Parathyroid adenoma (tissue), 2 donors: Measurements from ENCODE around the gene SPATA24.
A peak's percentile ranks its signal among the peaks of the same experiment; 100 is the strongest.

Experiments
- H2AFZ ChIP-seq: fragments of 300-600 bp; sonication (generic); one replicate; pipeline ENCODE4 v1.7.0; 2017; ENCODE audit warnings: antibody characterized with exemption, mild to moderate bottlenecking
- H3K27ac ChIP-seq: fragments of 300-600 bp; sonication (generic); one replicate; pipeline ENCODE4 v1.7.0; 2017
- H3K27me3 ChIP-seq: fragments of 300-600 bp; sonication (generic); one replicate; pipeline ENCODE4 v1.7.0; 2017; ENCODE audit warnings: low read length; ENCODE audit not compliant: control insufficient read depth, insufficient read depth
- H3K36me3 ChIP-seq: fragments of 300-600 bp; sonication (generic); one replicate; pipeline ENCODE4 v1.7.0; 2017; ENCODE audit warnings: low read length; ENCODE audit not compliant: control insufficient read depth, insufficient read depth
- H3K4me1 ChIP-seq: fragments of 300-600 bp; sonication (generic); one replicate; pipeline ENCODE4 v1.7.0; 2017; ENCODE audit warnings: control low read depth
- H3K4me2 ChIP-seq: fragments of 300-600 bp; sonication (generic); one replicate; pipeline ENCODE4 v1.7.0; 2017; ENCODE audit warnings: low read length
- H3K4me3 ChIP-seq: fragments of 300-600 bp; sonication (generic); one replicate; pipeline ENCODE4 v1.7.0; 2017; ENCODE audit warnings: low read depth, low read length
- H3K79me2 ChIP-seq: fragments of 300-600 bp; sonication (generic); one replicate; pipeline ENCODE4 v1.7.0; 2017; ENCODE audit warnings: control low read depth
- H3K9ac ChIP-seq: fragments of 300-600 bp; sonication (generic); one replicate; pipeline ENCODE4 v1.7.0; 2017; ENCODE audit warnings: mild to moderate bottlenecking
- H3K9me3 ChIP-seq: fragments of 300-600 bp; sonication (generic); one replicate; pipeline ENCODE4 v1.7.0; 2017; ENCODE audit warnings: low read length; ENCODE audit not compliant: control insufficient read depth
- CTCF ChIP-seq: fragments of 300-600 bp; sonication (generic); IDR thresholded peaks from one replicate; pipeline ENCODE4 v1.7.0; 2017; ENCODE audit warnings: antibody characterized with exemption, mild to moderate bottlenecking
- donor health status: primary hyperparathyroidism.

SPATA24 gene

GRCh38 chr5:139422307-139422893, 18.5 kb upstream of the SPATA24 start:
- H2AFZ ChIP-seq: no peak overlapping the region
- H3K4me3 ChIP-seq: no peak overlapping the region
- no peaks in the 10 kb centered on the region for H3K9me3 ChIP-seq
- peak; percentile 87 for TF ChIP-seq CTCF
- H3K27ac ChIP-seq: no peak overlapping the region
- no peak overlapping the region for H3K4me2 ChIP-seq
- no peaks in the 10 kb centered on the region for H3K79me2 ChIP-seq
- no peaks in the 10 kb centered on the region for H3K27me3 ChIP-seq
- no peak overlapping the region for H3K9ac ChIP-seq
- H3K36me3 ChIP-seq: no peaks in the 10 kb centered on the region
- H3K4me1 ChIP-seq: no peaks in the 10 kb centered on the region

GRCh38 chr5:139419226-139420192, 15.6 kb upstream of the SPATA24 start:
- Histone ChIP-seq H3K9me3 (no peaks in the 10 kb centered on the region), H3K36me3 (no peaks in the 10 kb centered on the region), H3K27ac (no peak overlapping the region), H3K4me1 (no peaks in the 10 kb centered on the region), H3K4me2 (no peak overlapping the region), H3K4me3 (no peak overlapping the region), H3K9ac (no peak overlapping the region), H2AFZ (no peak overlapping the region), H3K79me2 (no peaks in the 10 kb centered on the region), H3K27me3 (no peaks in the 10 kb centered on the region)
- TF ChIP-seq CTCF: no peak

GRCh38 chr5:139418793-139419192, 14.9 kb upstream of the SPATA24 start:
- no peak overlapping the region for H3K27ac ChIP-seq
- no peak overlapping the region for H3K4me3 ChIP-seq
- H3K36me3 ChIP-seq: no peaks in the 10 kb centered on the region
- no peak overlapping the region for H2AFZ ChIP-seq
- H3K79me2 ChIP-seq: no peaks in the 10 kb centered on the region
- no peak overlapping the region for H3K9ac ChIP-seq
- no peaks in the 10 kb centered on the region for H3K4me1 ChIP-seq
- no peak for TF ChIP-seq CTCF
- no peaks in the 10 kb centered on the region for H3K27me3 ChIP-seq
- H3K4me2 ChIP-seq: no peak overlapping the region
- no peaks in the 10 kb centered on the region for H3K9me3 ChIP-seq

- Histone ChIP-seq H3K79me2 (no peaks in the 10 kb centered on the region), H3K4me1 (no peaks in the 10 kb centered on the region), H3K4me2 (no peak overlapping the region), H3K4me3 (no peak overlapping the region), H2AFZ (no peak overlapping the region), H3K9ac (no peak overlapping the region), H3K9me3 (no peaks in the 10 kb centered on the region), H3K36me3 (no peaks in the 10 kb centered on the region), H3K27me3 (no peaks in the 10 kb centered on the region), H3K27ac (no peak overlapping the region)
- TF ChIP-seq CTCF: no peak
Measured at GRCh38 chr5:139417214-139417613, 13.3 kb upstream of the SPATA24 start.
